GM12891 (cell line): Measurements from ENCODE around the gene KRTAP10-11.

Experiments used
- POLR2A ChIP-seq: IDR thresholded peaks from 2 replicates; pipeline ENCODE4 v1.6.1; 2011; ENCODE audit warnings: low read depth, low read length, control low read depth
- POU2F2 ChIP-seq: IDR thresholded peaks from 2 replicates; pipeline ENCODE4 v1.6.1; 2011; ENCODE audit warnings: low read depth, mild to moderate bottlenecking, control low read depth, low read length, moderate library complexity
- TAF1 ChIP-seq: IDR thresholded peaks from 2 replicates; pipeline ENCODE4 v1.6.1; 2011; ENCODE audit warnings: low read depth, low read length, control low read depth

DNA sequence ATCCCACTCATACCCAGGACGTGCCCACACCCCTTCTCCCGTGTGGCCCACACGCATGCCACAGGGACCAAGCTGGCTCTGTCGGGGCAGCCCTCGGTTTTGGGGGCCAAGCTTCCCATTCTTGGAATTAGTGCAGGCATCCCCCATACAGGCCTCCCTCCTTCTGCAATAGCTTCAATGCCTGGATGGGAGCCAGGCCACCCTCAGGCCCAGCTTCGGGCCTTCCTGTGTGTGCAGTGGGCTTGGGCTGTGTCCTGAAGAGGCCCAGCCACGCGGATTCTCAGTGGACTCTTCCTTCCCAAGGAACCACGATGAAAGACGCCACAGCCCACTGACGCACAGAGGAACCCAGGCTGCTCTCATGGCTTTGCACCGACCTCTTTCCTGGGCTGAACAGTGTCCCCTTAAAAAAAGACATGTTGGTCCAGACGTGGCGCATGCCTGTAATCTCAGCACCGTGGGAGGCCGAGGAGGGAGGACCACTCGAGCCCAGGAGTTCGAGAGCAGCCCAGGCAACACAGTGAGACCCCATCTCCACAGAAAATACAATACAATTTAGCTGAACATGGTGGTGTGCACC, 3.4 kb downstream of the KRTAP10-11 start:
- no peak for TF ChIP-seq POU2F2
- TF ChIP-seq TAF1, result no peak
- TF ChIP-seq POLR2A, result no peak
